Smooth muscle cell of the pulmonary artery (primary cell): Measurements from ENCODE around the gene DNALI1. TPM values are rescaled to one million over a fixed set of nuclear protein-coding genes. Genes with fewer than 3 reads are reported as not detected.

ENCODE experiments used
- total RNA-seq: library from RNA; depleted of rRNA; stranded (reverse); fragments of >200 nt; gene quantifications from 2 replicates; pipeline ENCODE4 v1.2.3, GENCODE V29; 2014

The DNALI1 gene
- total RNA-seq = 3.9 TPM in 2 replicates

GRCh38 chr1:37556712-37557196, at the start of gene DNALI1:
Gene DNALI1 (plus strand): TSS chr1:37556940. CDS start chr1:37556995, 55 bp downstream.

GRCh38 chr1:37514350-37515184, 42.2 kb upstream of the DNALI1 start, which contains the start of gene MEAF6:
Gene MEAF6 (minus strand): TSS chr1:37514766. CDS start chr1:37514746, 20 bp downstream.

GRCh38 chr1:37553927-37554808, 2.6 kb upstream of the DNALI1 start, which contains the start of gene SNIP1:
Gene SNIP1 (minus strand): TSS chr1:37554293. CDS start chr1:37554229, 64 bp downstream.

GRCh38 chr1:37595440-37596181, 38.9 kb downstream of the DNALI1 start, which contains the start of gene GNL2:
Gene GNL2 (minus strand): TSS chr1:37595937. CDS start chr1:37595822, 115 bp downstream.

Other genes with a start within 250 kb of the DNALI1 start
- 8.1 and 26.5 TPM in 2 replicates for gene ZC3H12A, start 82.4 kb upstream of the DNALI1 start, total RNA-seq
- gene MEAF6, start 42.2 kb upstream of the DNALI1 start, total RNA-seq = 37.9 and 41.1 TPM in 2 replicates
- gene SNIP1, start 2.6 kb upstream of the DNALI1 start, total RNA-seq = 11.0 and 13.8 TPM in 2 replicates
- gene GNL2, start 39.0 kb downstream of the DNALI1 start, total RNA-seq = 52.5 and 55.8 TPM in 2 replicates
- 0.07 TPM in 1 of 2 replicates, not detected in the other for gene RSPO1, start 78.0 kb downstream of the DNALI1 start, total RNA-seq
- gene CDCA8, start 135.6 kb downstream of the DNALI1 start, total RNA-seq = 1.7 and 3.7 TPM in 2 replicates
- not detected in 2 replicates for gene EPHA10, start 208.2 kb downstream of the DNALI1 start, total RNA-seq
- gene MANEAL, start 236.9 kb downstream of the DNALI1 start, total RNA-seq = 1.1 and 1.3 TPM in 2 replicates